HG03432 (cell line): ENCODE data around the gene SCMH1.
"Not testable (repeated sequence)": the region's sequence is repeated elsewhere in the genome, so short reads cannot be mapped to it uniquely, and the experiment has no call there.

Experiments
- ATAC-seq: cut with Tn5 transposase; IDR thresholded peaks from one replicate; pipeline ENCODE4 v1.9.1; 2021; ENCODE audit warnings: mild to moderate bottlenecking, moderate library complexity; ENCODE audit not compliant: unreplicated experiment

The SCMH1 gene

DNA sequence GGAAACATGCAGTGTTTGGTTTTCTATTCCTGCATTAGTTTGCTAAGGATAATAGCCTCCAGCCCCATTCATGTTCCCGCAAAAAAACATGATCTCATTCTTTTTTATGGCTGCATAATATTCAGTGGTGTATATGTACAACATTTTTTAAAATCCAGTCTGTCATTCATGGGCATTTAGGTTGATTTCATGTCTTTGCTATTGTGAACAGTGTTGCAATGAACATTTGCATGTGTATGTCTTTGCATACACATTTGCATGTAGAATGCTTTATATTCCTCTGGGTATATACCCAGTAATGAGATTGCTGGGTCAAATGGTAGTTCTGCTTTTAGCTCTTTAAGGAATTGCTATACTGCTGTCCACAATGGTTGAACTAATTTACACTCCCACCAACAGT is 9.0 kb upstream of the SCMH1 start:
- not testable (repeated sequence) for ATAC-seq

DNA sequence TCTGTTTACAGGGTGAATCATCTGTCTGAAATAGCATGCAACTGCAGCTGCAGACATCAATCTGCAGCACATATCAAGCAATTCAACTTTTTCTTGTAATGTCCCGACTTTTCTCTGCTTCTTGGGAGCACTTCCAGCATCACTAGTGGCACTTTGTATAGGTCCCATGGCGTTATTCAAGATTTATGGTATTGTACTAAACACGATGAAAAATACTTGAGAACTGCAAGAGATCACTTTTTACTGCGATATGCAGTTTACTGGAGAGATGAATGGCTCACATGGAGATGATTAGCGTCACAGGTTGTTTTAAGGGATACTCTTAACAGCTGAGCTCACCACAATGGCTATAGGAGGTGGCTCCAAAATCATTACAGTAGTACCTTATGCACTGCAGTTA is 7.2 kb upstream of the SCMH1 start:
- no peak for ATAC-seq

DNA sequence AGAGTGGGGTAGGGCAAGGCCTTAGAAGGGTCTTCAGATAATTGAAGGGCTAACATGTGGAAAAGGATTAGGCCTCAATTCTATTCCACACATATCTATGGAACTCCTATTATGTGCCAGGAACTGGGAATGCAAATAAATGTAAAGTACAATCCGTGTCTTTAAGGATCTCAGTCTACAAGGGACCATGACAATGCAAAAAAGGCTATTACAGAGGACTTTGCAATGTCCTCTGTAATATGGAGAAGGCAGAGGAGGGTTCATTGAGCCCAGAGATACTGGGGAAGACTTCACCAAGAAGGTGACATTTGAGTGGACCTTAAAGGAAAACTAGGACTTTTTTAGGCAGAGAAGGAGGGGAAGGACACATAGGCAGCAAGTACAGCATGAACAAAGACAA is 4.5 kb upstream of the SCMH1 start:
- ATAC-seq = no peak

DNA sequence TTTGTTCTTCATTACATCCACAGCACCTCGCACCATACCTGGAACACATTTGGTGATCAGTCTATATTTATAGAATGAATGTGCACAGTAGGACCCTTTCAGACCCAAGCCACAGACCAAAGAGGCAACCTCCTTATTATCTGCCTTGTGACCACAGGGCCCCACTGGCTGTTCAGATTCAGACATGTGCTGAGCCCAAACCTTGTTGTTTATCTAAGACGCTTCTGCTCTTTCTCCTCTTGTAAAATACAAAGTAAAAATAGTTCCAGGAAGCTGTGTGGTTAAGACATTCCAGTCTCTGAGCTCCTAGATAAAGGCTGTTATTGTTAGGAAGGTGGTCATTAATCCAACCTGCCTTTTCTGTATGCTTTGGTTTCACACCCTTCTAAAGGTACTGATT is 3.6 kb upstream of the SCMH1 start:
- no peak for ATAC-seq

DNA sequence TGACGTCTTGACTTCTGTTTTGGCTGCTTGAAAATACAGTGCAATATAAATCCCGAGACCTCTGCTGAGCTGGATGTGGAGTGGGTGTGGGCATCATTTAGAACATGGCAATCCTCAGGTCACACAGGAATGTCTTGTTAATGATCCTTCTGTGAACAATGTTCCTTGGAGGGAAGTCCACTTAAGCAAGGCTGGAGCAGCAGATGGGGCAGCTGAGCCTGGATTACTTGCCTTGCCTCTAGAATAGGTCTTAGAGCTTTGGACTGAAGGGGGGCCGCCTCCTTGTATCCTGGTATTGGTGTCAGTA is 926 bp upstream of the SCMH1 start:
- ATAC-seq = no peak

DNA sequence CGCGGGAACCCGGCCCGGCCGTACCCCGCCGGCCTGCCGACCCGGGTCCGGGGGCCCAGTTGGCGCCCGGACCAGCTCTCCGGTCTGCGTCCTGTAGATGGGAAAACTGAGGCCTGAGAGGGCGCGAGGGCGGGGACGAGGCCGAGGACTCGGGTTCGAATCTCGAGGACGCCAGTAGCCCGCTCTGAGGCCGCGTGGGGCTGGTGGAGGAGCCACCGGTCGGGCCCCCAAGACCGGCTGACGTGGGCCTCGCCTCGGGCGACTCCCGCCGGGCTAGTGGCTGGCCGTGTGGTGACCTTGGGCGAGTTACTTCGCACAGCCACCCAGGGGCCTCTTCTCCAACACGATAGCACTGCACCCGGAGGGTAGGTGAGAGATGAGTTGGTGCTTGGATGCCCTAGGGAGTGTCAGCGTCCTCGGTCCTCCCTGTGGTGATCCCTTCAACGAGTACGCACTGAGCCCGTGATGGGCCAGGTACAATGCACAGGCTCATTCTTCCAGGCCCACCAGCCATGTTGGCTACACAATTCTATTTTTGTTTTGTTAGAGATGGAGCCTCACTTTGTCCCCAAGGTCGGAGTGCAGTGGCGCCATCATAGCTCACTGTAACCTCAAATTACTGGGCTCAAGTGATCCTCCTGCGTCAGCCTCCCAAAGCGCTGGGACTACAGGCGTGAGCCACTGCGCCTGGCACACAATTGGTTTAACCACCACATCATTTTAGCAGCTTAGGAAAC is 404 bp upstream of the SCMH1 start:
- peak; percentile 10 for ATAC-seq

DNA sequence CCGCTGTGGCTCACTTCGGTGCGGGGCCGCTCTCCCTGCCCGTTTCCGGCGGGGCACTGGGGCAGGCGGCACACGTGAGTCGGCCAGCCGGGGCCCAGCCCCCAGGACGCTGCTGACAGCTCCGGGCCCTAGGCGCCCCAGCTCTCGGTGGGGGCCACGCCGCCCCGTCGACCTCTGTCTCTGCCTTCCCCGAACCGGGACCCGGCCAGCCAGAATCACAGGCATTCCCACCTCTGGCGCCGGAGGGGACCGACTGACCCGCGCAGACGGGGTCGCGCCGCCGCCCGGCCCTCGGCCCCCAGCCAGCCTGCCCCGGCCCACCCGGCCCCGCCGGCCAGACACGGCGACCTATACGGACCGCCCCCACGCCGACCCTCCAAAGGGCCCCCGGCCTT is 755 bp downstream of the SCMH1 start:
- ATAC-seq = peak; percentile 70

DNA sequence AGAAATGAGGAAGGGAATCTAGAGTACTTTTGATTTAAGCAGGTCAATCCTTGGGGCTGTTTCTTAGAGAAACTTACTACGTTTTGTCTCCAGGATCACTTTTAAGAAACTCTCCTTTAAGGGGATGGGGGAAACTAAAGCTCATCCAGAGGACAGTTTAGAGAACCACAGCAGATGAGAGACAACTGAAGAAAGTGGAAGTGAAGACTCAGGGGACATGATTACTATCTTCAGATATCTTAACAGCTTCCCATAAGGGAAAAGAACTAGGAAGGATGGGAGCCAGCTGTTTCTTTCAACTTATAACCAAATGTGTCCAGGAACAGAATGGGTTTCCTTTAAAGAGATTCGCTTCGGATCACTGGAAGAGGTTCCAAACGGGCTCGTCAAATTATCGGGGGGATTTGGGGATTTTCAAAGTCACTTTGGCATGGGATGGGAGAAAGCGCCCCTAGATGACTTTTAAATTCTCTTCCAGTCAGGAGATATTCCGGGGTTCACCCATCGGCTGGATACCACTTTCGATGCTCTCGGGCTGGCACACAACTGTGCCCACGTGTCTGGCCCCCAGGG is 1.2 kb downstream of the SCMH1 start:
- ATAC-seq = no peak

DNA sequence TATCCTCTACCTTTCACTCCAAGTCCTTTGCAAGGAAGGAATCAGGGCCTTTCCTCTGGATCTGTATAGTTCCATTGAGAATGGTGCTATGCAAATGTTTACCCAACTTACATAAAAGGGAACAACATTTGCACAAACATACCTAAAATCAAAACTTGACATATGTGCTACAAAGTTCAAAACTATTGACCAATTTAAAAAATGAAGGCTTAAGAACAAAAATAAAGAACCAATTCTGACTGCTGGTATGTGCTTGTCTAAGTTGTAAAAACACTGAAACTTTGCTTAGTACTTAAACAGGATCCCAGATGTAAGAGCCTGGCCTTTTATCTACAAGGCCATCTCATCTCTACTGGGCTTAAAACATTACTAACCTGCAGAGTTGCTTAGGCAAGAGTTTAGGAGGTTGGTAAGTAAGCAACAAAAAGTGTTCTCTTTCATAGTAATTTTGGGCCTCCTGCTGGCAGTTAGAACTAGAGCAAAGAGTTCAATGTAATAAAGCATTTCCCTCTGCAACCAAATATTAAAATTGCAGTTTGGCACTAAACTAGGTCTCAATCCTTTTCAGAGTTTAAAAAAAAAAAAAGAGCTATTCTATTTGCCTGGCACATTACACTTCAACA is 2.0 kb downstream of the SCMH1 start:
- no peak for ATAC-seq

DNA sequence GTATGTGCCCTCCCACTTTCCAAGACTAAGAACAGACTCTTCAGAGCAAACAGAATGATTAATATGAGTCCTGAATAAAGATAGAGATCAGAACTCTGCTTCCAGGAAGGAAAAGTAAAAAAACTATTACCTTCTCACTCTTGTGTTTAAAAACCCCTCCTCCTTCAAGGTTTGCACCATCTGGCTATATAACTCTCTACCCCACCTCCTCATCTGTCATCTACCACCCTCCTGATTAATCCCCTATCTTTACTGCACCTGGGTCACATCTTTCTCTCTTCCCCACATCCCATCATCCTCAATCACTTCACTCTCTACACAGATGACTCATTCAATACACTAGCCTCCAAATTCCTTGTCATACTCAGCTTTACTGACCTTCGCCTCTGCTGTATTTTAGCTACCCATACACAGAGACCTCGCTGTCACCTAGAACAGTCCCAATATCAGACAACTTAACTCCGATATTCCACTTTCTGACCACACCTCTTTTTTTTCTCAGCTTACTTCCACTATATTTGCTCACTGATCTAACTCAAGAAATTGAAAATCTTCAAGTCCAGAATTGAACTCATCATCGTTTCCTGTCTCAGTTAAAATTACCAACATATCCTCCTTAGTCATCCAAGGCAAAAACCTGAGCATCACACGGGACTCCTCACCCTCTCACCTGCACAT is 3.7 kb downstream of the SCMH1 start:
- no peak for ATAC-seq

DNA sequence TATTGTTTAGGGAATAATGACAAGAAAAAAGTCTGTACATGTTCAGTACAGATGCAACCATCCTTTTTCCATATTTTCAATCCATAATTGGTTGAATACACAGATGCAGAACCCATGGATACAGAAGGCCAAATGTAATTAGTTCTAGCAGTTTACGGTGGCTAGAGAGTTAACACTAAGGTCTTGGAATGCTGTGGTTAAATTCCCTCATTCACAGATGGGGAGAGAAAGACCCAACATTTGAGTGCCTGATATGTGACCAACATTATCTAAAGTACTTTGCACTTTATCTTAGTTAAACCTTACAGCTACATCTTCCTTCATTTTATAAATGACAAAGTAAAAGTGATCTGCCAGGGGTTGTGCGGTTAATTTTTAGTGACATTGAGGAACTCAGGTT is 5.3 kb downstream of the SCMH1 start:
- ATAC-seq = no peak

DNA sequence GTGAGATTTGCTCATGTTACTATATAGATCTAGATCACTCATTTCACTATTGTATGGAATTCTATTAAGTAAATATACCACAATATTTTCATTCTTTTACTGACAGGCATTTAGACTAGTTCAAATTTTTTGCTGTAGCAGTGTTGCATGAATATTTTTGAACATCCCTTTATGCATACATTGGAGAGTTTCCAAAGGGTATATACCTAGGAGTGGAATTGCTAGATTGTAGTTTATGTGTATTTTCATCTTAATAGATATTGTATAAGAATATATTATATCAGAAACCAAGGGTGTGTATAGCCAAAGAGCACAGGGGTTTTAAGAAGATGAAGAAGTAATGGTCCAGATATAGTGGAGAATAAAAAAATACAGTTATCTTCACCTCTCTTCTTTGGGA is 6.2 kb downstream of the SCMH1 start:
- no peak for ATAC-seq

DNA sequence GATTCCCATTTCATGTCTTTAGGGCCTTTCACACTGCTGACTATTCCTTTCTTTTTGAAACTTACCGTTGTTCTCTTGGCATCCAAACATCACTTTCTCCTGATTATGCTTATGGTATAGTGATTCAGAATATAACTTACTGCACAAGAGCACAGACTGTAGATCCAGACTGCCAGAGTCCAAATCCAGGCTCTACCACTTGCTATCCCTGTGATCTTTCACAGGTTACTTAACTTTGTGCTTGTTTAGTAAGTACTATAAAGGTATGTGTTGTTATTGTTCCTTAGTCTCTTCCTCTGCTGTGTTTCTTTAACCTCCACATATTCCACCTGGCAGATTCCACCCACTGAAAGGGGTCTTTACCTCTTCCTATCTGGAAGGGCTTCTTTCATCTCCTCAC is 8.4 kb downstream of the SCMH1 start:
- no peak for ATAC-seq

DNA sequence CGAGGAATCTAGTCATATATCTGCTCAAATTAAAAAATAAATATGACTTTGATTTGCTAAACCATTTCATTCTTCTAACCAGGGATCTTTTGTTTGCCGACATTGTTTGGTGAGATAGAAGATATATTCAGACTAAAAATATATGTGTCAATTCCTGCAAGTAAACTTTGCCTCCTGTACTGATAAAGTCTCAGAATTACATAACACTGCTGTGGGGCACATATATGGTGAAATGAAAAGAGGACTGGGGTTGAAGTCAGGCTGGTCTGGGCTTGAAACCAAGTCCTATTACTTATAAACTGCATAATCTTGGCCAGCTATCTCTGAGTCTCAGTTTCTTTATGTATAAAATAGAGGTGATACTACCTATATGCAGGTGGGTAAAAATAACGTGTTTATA is 9.8 kb downstream of the SCMH1 start:
- no peak for ATAC-seq

DNA sequence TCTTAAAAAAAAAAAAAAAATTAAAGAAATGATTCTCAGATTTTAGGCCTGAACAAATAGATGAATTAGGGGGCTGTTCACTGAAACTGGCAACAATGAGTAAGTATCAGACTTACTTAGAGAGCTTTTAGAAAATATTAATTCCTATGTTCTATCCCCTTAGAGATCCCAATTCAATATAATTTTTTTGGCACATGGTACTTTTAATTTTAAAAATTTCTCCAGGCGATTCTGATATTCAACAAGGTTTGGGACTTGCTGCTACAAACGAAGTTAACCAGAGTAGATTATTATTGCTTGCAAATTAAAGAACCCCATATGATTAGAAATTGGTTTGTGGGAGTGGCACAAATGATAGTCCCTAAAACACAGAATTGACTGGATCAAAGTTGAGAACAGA is 11.4 kb downstream of the SCMH1 start:
- no peak for ATAC-seq

DNA sequence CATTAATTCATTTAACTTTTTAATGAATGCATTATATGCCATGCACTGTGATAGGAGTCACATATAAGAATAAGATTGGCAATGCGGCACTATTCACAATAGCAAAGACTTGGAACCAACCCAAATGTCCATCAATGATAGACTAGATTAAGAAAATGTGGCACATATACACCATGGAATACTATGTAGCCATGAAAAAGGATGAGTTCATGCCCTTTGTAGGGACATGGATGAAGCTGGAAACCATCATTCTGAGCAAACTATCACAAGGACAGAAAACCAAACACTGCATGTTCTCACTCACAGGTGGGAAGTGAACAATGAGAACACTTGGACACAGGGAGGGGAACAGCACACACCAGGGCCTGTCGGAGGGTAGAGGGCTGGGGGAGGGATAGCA is 12.9 kb downstream of the SCMH1 start:
- ATAC-seq = not testable (repeated sequence)

DNA sequence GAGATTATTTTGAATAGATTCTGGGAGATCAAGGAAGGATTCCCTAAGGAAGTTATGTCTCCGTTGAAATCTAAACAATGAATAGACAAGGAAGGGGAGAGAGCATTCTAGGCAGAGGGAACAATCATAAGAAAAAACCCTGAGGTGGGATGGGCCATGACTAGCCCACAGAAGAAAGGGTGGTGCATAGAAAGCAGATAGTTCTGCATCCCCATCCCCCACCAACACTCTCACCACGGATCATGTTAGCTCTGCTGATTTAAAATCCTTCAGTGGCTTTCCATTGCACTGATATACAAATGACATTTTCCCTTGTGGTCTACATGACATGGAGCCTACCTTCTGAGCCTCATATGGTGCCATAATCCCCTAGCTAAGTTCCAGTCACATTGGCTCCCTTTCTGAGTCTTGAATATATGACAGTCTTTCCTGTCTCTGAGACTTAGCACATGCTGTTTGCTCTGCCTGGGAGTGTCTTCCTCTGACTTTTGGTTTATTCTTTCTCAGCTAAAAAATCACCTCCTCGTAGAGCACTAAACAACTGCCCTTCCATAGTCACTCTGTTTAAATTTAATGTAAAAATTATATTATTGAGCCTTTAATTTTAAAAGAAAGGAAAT is 15.2 kb downstream of the SCMH1 start:
- no peak for ATAC-seq

DNA sequence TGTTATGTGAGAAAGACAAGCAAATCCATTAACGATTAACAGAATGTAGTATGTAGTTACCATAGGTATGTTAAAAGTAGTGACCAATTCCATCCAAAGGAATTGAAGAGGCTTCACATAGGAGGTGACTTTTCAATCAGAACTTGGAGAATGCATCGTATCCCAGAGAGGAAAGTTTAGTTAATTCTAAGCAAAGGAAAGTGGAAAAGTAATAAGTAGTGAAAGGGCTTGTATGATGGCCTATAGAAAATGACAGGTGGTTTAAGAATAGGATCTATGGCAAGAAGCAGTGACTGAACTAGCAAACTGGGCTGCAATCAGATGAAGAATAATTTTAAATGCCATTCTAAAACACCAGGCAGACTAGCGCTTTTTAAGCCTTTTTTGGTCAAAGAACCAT is 16.6 kb downstream of the SCMH1 start:
- no peak for ATAC-seq

DNA sequence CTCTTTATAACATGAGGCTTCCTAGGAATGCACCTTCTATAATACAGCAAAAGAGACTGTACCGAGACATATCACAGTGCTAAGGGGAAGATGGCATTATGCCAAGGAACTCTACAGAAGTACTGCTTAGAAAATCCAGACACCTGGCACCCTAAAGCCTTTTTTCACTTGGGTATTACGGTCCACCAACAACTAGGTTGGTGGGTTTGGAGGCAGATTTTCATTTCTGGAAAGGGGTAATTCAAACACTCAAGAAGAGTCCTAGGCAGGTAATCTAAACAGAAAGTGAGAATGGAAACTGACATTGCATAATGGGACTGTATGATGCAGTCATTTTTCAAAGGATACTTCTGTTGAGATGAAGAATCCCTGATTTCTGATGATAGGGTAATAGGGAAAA is 19.6 kb downstream of the SCMH1 start:
- no peak for ATAC-seq

DNA sequence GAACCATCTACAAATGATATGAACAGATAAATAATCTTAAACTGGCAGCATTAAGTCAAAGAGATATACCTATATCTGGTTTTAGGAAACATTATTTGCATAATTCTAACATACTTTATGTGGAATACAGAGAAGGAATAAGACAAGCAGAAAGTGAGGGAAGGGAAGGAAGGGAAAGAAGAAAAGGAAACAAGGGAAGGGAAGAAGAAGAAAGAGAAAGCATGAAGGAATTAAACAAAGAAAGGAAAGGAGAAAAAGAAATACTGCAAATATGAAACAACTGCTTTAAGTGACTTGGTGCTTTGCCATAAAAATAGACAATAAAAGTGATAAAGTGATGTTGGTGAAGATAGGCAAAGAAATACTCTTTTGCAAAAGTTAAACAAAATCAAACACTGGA is 20.1 kb downstream of the SCMH1 start:
- no peak for ATAC-seq

DNA sequence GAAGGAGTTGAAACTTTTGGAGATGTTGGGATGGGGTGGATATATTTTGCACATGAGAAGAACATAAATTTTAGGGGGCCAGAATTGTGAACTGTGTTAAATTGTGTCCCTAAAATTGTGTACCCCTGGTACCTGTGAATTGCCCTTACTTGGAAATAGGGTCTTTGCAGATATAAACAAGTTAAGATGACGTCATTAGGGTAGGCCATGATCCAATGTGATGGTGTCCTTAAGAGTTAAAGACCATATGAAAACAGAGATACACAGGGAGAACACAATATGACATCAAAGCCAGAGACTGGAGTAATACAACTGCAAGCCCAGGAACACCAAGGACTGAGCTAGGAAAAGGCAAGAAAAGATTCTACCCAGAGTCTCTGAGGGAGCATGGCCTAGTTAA is 24.0 kb downstream of the SCMH1 start:
- ATAC-seq = no peak

DNA sequence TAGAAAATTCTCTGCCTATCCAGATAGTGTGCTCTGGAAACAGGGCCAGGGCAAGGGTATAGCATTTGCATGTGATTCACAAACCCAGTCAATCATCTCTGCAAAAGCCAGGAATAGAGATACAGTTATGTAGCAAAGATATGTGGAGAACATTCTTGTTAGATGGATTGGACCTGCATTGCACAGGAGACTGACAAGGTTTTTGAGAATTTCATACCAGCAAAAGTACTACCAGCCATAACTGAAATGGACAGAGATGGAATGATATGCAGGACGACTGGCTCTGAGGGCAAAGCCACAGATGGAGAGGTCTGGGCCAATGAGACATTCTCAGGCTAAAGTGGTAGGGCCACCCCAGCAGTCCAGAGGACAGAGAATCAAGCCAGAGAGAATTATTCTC is 24.7 kb downstream of the SCMH1 start:
- no peak for ATAC-seq
